ENCODE measurements around the gene ELK4.

ELK4 gene

GRCh38 chr1:205662791-205663190 is 31.0 kb upstream of the ELK4 start:
- Histone ChIP-seq H3K4me1 (ENCODE audit: control insufficient read depth in 1 of 2, insufficient read depth in 2 of 2, low read length in 2 of 2) (peaks cover 3 to 7% of the 10 kb centered on the region in 2 experiments), H2AK5ac (ENCODE audit: low read length) (no peak overlapping the region), H3K79me2 (ENCODE audit: control insufficient read depth, insufficient read depth, low read length, poor library complexity) (no peaks in the 10 kb centered on the region), H3K36me3 (ENCODE audit: control insufficient read depth in 1 of 2, insufficient read depth in 2 of 2, low read length in 2 of 2) (no peaks in the 10 kb centered on the region), H3K18ac (ENCODE audit: low read length) (no peak overlapping the region), H2BK120ac (ENCODE audit: insufficient read depth, low read length, poor library complexity) (no peak overlapping the region), H2AFZ (ENCODE audit: insufficient read depth, low read length, poor library complexity) (no peak overlapping the region), H3K9me3 (ENCODE audit: insufficient read depth, low read depth, low read length) (no peaks in the 10 kb centered on the region), H3K27ac (ENCODE audit: low read depth, low read length) (no peak overlapping the region), H3K9ac (ENCODE audit: low read length) (no peak overlapping the region), H3K14ac (ENCODE audit: low read length) (no peak overlapping the region), H3K79me1 (ENCODE audit: low read length) (no peaks in the 10 kb centered on the region), H2BK5ac (ENCODE audit: low read depth, low read length, poor library complexity) (no peak overlapping the region), H3K4me2 (ENCODE audit: low read length) (no peak overlapping the region), H4K91ac (ENCODE audit: low read depth, low read length) (no peak overlapping the region), H3K4me3 (ENCODE audit: low read depth, low read length) (no peak overlapping the region), H4K8ac (ENCODE audit: low read depth, low read length) (no peak overlapping the region), H3K27me3 (ENCODE audit: insufficient read depth, low read length) (no peaks in the 10 kb centered on the region), H3K23ac (ENCODE audit: low read length) (no peak overlapping the region), H4K12ac (ENCODE audit: low read depth, low read length) (no peak overlapping the region), H3K4ac (ENCODE audit: low read depth, low read length) (no peak overlapping the region), H2BK12ac (ENCODE audit: low read length) (no peak overlapping the region)
- WGBS (ENCODE audit: extremely low coverage, insufficient coverage, insufficient read length), result no CpG with 5 or more reads among the region's 24 CpGs
- DNase-seq, result no peak

DNA sequence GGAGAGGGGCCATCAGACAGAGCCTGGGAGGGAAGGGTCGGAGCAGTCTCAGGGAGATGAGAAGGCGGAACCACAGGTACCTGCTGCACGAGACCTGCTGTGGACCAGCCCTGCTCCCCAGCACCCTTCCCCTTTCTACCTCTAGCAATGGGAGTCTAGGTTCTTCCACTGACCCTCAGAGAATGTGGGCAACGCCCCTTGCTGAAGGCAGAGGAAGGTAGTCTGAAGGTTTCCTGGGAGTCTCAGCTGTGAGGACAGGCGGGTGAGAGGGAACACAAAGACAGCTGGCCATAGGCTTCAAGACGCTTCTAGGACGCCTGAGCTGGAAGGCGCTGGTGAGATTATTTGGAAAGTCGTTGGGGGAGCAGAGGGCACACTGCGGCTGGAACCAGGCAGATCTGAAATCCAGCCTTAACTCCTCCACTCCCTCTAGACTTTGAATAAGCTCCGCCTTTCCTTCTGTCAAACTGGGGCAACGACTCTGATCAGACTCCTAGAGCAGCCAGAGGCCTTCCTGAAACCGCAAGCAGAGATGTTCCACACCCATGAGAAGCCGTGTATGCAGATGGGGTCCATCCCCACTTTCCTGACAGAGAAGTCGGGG is 30.4 kb upstream of the ELK4 start:
- H2AFZ ChIP-seq (ENCODE audit: insufficient read depth, low read length, poor library complexity), result no peak overlapping the region
- no peak overlapping the region for H3K4me3 ChIP-seq (ENCODE audit: low read depth, low read length)
- no peak overlapping the region for H3K9ac ChIP-seq (ENCODE audit: low read length)
- no CpG with 5 or more reads among the region's 15 CpGs for WGBS (ENCODE audit: extremely low coverage, insufficient coverage, insufficient read length)
- no peak overlapping the region for H2BK12ac ChIP-seq (ENCODE audit: low read length)
- H3K14ac ChIP-seq (ENCODE audit: low read length), result no peak overlapping the region
- no peak overlapping the region for H3K4ac ChIP-seq (ENCODE audit: low read depth, low read length)
- H3K27me3 ChIP-seq (ENCODE audit: insufficient read depth, low read length), result no peaks in the 10 kb centered on the region
- no peaks in the 10 kb centered on the region for H3K36me3 ChIP-seq (ENCODE audit: control insufficient read depth in 1 of 2, insufficient read depth in 2 of 2, low read length in 2 of 2)
- no peak overlapping the region for H3K23ac ChIP-seq (ENCODE audit: low read length)
- no peaks in the 10 kb centered on the region for H3K9me3 ChIP-seq (ENCODE audit: insufficient read depth, low read depth, low read length)
- no peak overlapping the region for H2BK5ac ChIP-seq (ENCODE audit: low read depth, low read length, poor library complexity)
- H2BK120ac ChIP-seq (ENCODE audit: insufficient read depth, low read length, poor library complexity), result no peak overlapping the region
- H3K4me2 ChIP-seq (ENCODE audit: low read length), result no peak overlapping the region
- DNase-seq, result no peak
- H3K27ac ChIP-seq (ENCODE audit: low read depth, low read length), result no peak overlapping the region
- no peak overlapping the region for H4K12ac ChIP-seq (ENCODE audit: low read depth, low read length)
- H4K91ac ChIP-seq (ENCODE audit: low read depth, low read length), result no peak overlapping the region
- H4K8ac ChIP-seq (ENCODE audit: low read depth, low read length), result no peak overlapping the region
- H3K4me1 ChIP-seq (ENCODE audit: control insufficient read depth in 1 of 2, insufficient read depth in 2 of 2, low read length in 2 of 2), result peaks cover 3 to 7% of the 10 kb centered on the region in 2 experiments
- H3K18ac ChIP-seq (ENCODE audit: low read length), result no peak overlapping the region
- no peak overlapping the region for H2AK5ac ChIP-seq (ENCODE audit: low read length)
- H3K79me1 ChIP-seq (ENCODE audit: low read length), result no peaks in the 10 kb centered on the region
- H3K79me2 ChIP-seq (ENCODE audit: control insufficient read depth, insufficient read depth, low read length, poor library complexity), result no peaks in the 10 kb centered on the region

DNA sequence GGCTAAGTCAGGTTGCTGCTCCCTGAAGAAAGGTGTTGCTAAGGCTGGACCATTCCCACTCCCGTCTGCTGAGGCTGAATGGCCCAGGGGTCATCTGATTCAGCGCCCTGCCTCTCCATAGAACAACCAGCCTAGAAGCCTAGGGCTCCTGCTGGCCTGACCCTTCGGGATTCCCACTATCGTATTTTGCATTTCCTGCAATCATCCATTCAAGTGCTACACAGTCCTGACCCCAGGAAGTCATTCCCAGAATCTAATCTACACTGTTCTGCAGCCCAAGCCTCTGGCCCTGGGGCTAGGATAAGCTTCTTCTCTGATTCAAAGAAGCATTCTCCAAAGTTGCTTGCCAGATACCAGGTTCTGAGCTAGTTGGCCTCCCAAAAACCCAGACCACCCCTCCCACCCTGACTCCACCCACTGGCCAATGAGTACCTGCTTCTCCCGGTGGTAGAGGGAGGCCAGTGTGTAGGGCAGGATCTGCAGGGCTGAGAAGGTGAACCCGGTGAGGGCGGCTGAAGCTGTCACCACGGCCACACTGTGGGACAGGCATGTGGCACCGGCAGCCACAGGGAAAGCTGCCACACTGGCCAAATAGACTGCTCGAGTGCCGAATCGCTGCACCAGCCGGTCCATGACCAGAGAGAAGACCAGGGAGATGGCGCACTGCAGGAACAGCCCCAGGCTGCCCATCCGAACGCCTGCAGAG is 29.8 kb upstream of the ELK4 start:
- Histone ChIP-seq H2AK5ac (ENCODE audit: low read length) (no peak overlapping the region), H2BK120ac (ENCODE audit: insufficient read depth, low read length, poor library complexity) (no peak overlapping the region), H3K4ac (ENCODE audit: low read depth, low read length) (no peak overlapping the region), H3K79me1 (ENCODE audit: low read length) (no peaks in the 10 kb centered on the region), H4K91ac (ENCODE audit: low read depth, low read length) (no peak overlapping the region), H3K4me1 (ENCODE audit: control insufficient read depth in 1 of 2, insufficient read depth in 2 of 2, low read length in 2 of 2) (peaks cover 3 to 7% of the 10 kb centered on the region in 2 experiments), H3K18ac (ENCODE audit: low read length) (no peak overlapping the region), H3K4me2 (ENCODE audit: low read length) (no peak overlapping the region), H3K27ac (ENCODE audit: low read depth, low read length) (no peak overlapping the region), H3K36me3 (ENCODE audit: control insufficient read depth in 1 of 2, insufficient read depth in 2 of 2, low read length in 2 of 2) (no peaks in the 10 kb centered on the region), H2BK12ac (ENCODE audit: low read length) (no peak overlapping the region), H3K4me3 (ENCODE audit: low read depth, low read length) (no peak overlapping the region), H4K8ac (ENCODE audit: low read depth, low read length) (no peak overlapping the region), H3K9ac (ENCODE audit: low read length) (no peak overlapping the region), H3K14ac (ENCODE audit: low read length) (no peak overlapping the region), H3K9me3 (ENCODE audit: insufficient read depth, low read depth, low read length) (no peaks in the 10 kb centered on the region), H2AFZ (ENCODE audit: insufficient read depth, low read length, poor library complexity) (no peak overlapping the region), H3K27me3 (ENCODE audit: insufficient read depth, low read length) (no peaks in the 10 kb centered on the region), H4K12ac (ENCODE audit: low read depth, low read length) (no peak overlapping the region), H2BK5ac (ENCODE audit: low read depth, low read length, poor library complexity) (no peak overlapping the region), H3K23ac (ENCODE audit: low read length) (no peak overlapping the region), H3K79me2 (ENCODE audit: control insufficient read depth, insufficient read depth, low read length, poor library complexity) (no peaks in the 10 kb centered on the region)
- WGBS (ENCODE audit: extremely low coverage, insufficient coverage, insufficient read length), result no CpG with 5 or more reads among the region's 16 CpGs
- DNase-seq, result peak in 1 of 2 donors; percentile 7

DNA sequence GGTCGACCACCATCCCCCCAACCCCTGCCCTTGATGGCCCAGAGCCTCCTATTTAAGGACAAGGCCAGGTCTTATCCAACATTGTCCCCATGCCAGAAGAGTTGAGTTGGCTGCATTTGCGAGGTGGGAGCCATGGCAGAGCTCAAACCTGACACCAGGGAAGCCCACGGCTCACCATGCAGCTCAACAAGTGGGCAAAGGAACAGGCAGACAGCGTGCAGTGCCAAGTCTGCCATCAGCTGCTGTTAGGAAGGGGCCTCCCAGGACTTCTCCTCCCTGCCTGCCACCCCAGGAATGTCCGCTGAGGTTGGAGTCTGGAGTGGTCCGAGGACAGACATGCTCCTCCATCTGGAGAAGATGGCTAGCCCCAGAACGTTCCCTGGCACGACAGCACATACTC is 28.6 kb upstream of the ELK4 start:
- Histone ChIP-seq H3K23ac (ENCODE audit: low read length) (no peak overlapping the region), H2BK12ac (ENCODE audit: low read length) (no peak overlapping the region), H4K12ac (ENCODE audit: low read depth, low read length) (no peak overlapping the region), H3K4me2 (ENCODE audit: low read length) (no peak overlapping the region), H3K14ac (ENCODE audit: low read length) (no peak overlapping the region), H2AK5ac (ENCODE audit: low read length) (no peak overlapping the region), H3K27ac (ENCODE audit: low read depth, low read length) (no peak overlapping the region), H3K9me3 (ENCODE audit: insufficient read depth, low read depth, low read length) (no peaks in the 10 kb centered on the region), H4K8ac (ENCODE audit: low read depth, low read length) (no peak overlapping the region), H3K4ac (ENCODE audit: low read depth, low read length) (no peak overlapping the region), H4K91ac (ENCODE audit: low read depth, low read length) (no peak overlapping the region), H3K18ac (ENCODE audit: low read length) (no peak overlapping the region), H3K4me1 (ENCODE audit: control insufficient read depth in 1 of 2, insufficient read depth in 2 of 2, low read length in 2 of 2) (peaks cover 3 to 7% of the 10 kb centered on the region in 2 experiments), H3K79me2 (ENCODE audit: control insufficient read depth, insufficient read depth, low read length, poor library complexity) (no peaks in the 10 kb centered on the region), H3K27me3 (ENCODE audit: insufficient read depth, low read length) (no peaks in the 10 kb centered on the region), H3K36me3 (ENCODE audit: control insufficient read depth in 1 of 2, insufficient read depth in 2 of 2, low read length in 2 of 2) (no peaks in the 10 kb centered on the region), H2BK120ac (ENCODE audit: insufficient read depth, low read length, poor library complexity) (no peak overlapping the region), H3K79me1 (ENCODE audit: low read length) (no peaks in the 10 kb centered on the region), H3K9ac (ENCODE audit: low read length) (no peak overlapping the region), H3K4me3 (ENCODE audit: low read depth, low read length) (no peak overlapping the region), H2BK5ac (ENCODE audit: low read depth, low read length, poor library complexity) (no peak overlapping the region), H2AFZ (ENCODE audit: insufficient read depth, low read length, poor library complexity) (no peak overlapping the region)
- DNase-seq, result no peak
- WGBS (ENCODE audit: extremely low coverage, insufficient coverage, insufficient read length), result no CpG with 5 or more reads among the region's 8 CpGs

Data from trophoblast cell (in vitro differentiated cells and primary cell).